Measurements from ENCODE around the gene HEBP1. TPM values are rescaled to one million over a fixed set of nuclear protein-coding genes. Genes with fewer than 3 reads are reported as not detected.

The HEBP1 gene
- total RNA-seq, 1 donor from 2014 or later: 13.0 TPM

GRCh38 chr12:13000616-13000924 is 505 bp upstream of the HEBP1 start:
- TF ChIP-seq CTCF (conservative IDR thresholded peaks at IDR 0.05; ENCODE audit: low read depth, low read length): no peak
- DNase-seq (ENCODE audit: low read depth): no peak
- H3K4me3 ChIP-seq (ENCODE audit: low read depth, low read length): peak overlapping the region; percentile 74

- H3K4me3 ChIP-seq (ENCODE audit: low read depth, low read length): peak overlapping the region; percentile 96
- no peak for DNase-seq (ENCODE audit: low read depth)
- no peak for TF ChIP-seq CTCF (conservative IDR thresholded peaks at IDR 0.05; ENCODE audit: low read depth, low read length)
Measured at GRCh38 chr12:12999271-12999958, 650 bp downstream of the HEBP1 start.

GRCh38 chr12:12998248-12998647 is 1.8 kb downstream of the HEBP1 start:
- no peak for TF ChIP-seq CTCF (conservative IDR thresholded peaks at IDR 0.05; ENCODE audit: low read depth, low read length)
- no peak for DNase-seq (ENCODE audit: low read depth)
- peak overlapping the region; percentile 96 for H3K4me3 ChIP-seq (ENCODE audit: low read depth, low read length)

GRCh38 chr12:12997734-12998133 is 2.3 kb downstream of the HEBP1 start:
- H3K4me3 ChIP-seq (ENCODE audit: low read depth, low read length): no peak overlapping the region
- TF ChIP-seq CTCF (conservative IDR thresholded peaks at IDR 0.05; ENCODE audit: low read depth, low read length): no peak
- DNase-seq (ENCODE audit: low read depth): no peak

- no peak for TF ChIP-seq CTCF (conservative IDR thresholded peaks at IDR 0.05; ENCODE audit: low read depth, low read length)
- H3K4me3 ChIP-seq (ENCODE audit: low read depth, low read length): no peak overlapping the region
- no peak for DNase-seq (ENCODE audit: low read depth)
Measured at GRCh38 chr12:12997156-12997555, 2.9 kb downstream of the HEBP1 start.

- no peak for TF ChIP-seq CTCF (conservative IDR thresholded peaks at IDR 0.05; ENCODE audit: low read depth, low read length)
- DNase-seq (ENCODE audit: low read depth): no peak
- H3K4me3 ChIP-seq (ENCODE audit: low read depth, low read length): no peak overlapping the region
Measured at GRCh38 chr12:12996209-12996608, 3.9 kb downstream of the HEBP1 start.

- no peak for DNase-seq (ENCODE audit: low read depth)
- H3K4me3 ChIP-seq (ENCODE audit: low read depth, low read length): no peak overlapping the region
- no peak for TF ChIP-seq CTCF (conservative IDR thresholded peaks at IDR 0.05; ENCODE audit: low read depth, low read length)
Measured at GRCh38 chr12:12995088-12995487, 5.0 kb downstream of the HEBP1 start.

Data from epithelial cell of proximal tubule (primary cell).